Adrenal gland (tissue), 12 donors: ENCODE results near the gene MACROD2. TPM values are rescaled to one million over a fixed set of nuclear protein-coding genes. Genes with fewer than 3 reads are reported as not detected.

Experiments used
- DNase-seq, 7 donors: peaks; one replicate each; pipeline ENCODE4 v3.0.0-alpha.2; 2019 to 2020
- H3K27ac ChIP-seq, 5 donors: fragments of 200-600 bp; sonication (generic) in 4 of 5; 1 replicate in 3 of 5; 2 replicates in 2 of 5; pipeline versions ENCODE4 v1.5.1 to v1.8.0; 2016 to 2020; ENCODE audit warnings: mild to moderate bottlenecking in 1 of 5
- H3K27me3 ChIP-seq: fragments of 200-600 bp; 2 replicates; pipeline ENCODE4 v1.8.0; 2021
- H3K36me3 ChIP-seq, 2 donors: fragments of 200-600 bp; replicated peaks in 1 of 2; 1 replicate in 1 of 2; 2 replicates in 1 of 2; pipeline versions ENCODE4 v1.5.1 to v1.8.0; 2018 to 2022
- H3K4me1 ChIP-seq, 2 donors: fragments of 200-600 bp; replicated peaks in 1 of 2; 1 replicate in 1 of 2; 2 replicates in 1 of 2; pipeline versions ENCODE4 v1.5.1 to v1.8.0; 2018 to 2021
- H3K4me3 ChIP-seq, 4 donors: fragments of 200-600 bp; sonication (generic) in 3 of 4; one replicate each; pipeline ENCODE4 v1.5.1; 2016 to 2018
- H3K9me3 ChIP-seq, 3 donors: fragments of 200-600 bp; sonication (generic) in 1 of 3; replicated peaks in 1 of 3; 1 replicate in 2 of 3; 2 replicates in 1 of 3; pipeline versions ENCODE4 v1.5.1 to v1.8.0; 2016 to 2021
- POLR2A ChIP-seq, 2 donors: fragments of 450-650 bp; IDR thresholded peaks; one replicate each; pipeline ENCODE4 v1.6.1; 2017; ENCODE audit warnings: antibody characterized with exemption in 2 of 2, mild to moderate bottlenecking in 2 of 2, moderate library complexity in 1 of 2
- WGBS, 4 donors: extraction: QIAGEN DNeasy Blood & Tissue Kit in 2 of 4; methylation state at CpG; one replicate each; pipeline versions ENCODE4 v1.1.5 to v1.1.7; 2013 to 2017; 5-methylcytosine and 5-hydroxymethylcytosine counted together
- intact Hi-C, 2 donors: fragments of 100-400 bp; cut with DNase I; formaldehyde crosslinking; loops; one replicate each; pipeline versions ENCODE4 v1.14.1 to v1.15.0; 2022 to 2023
- polyA plus RNA-seq, 3 donors: library from polyadenylated mRNA; stranded (reverse); fragments of 200-250 nt in 2 of 3; fragments of 350-450 nt in 1 of 3; fragmentation: Illumina TruSeq in 1 of 3; extraction: RNeasy Lipid Tissue Mini Kit (QIAGEN cat#74804) in 1 of 3; gene quantifications; one replicate each; pipeline ENCODE4 v1.2.3, GENCODE V29; 2013 to 2014
- total RNA-seq, 9 donors: library from RNA; depleted of rRNA in 4 of 9; stranded (reverse); fragments of >200 nt in 4 of 9; fragments of 120-200 nt in 1 of 9; fragmentation: NEBNext Ultra II Directional in 1 of 9; extraction: Animal tissue kit (Norgen Biotek cat#: 25700) in 1 of 9; gene quantifications; one replicate each; pipeline versions ENCODE4 v1.1.0 to v1.2.4, GENCODE V29; 2013 to 2023
- TF ChIP-seq, protein P1 (sequence below), 6 experiments: fragments of 450-650 bp in 4 of 6; fragments of 200-600 bp in 2 of 6; sonication (generic) in 1 of 6; IDR thresholded peaks; 1 replicate in 5 of 6; 2 replicates in 1 of 6; pipeline versions ENCODE4 v1.5.1 to v1.8.0; 2016 to 2021; ENCODE audit warnings: antibody characterized with exemption in 6 of 6, mild to moderate bottlenecking in 2 of 6, moderate library complexity in 1 of 6
- donor health status: healthy with polysubstance abuse.
- donor health status: Bipolar disorder and iron deficiency.
- donor health status: DM: yes; HTN: yes; CAD: no.
- donor health status: DM: no; HTN: no; CAD: no.
- donor health status: DM: no; HTN: no; CAD: no.
- donor health status: DM: yes; HTN: yes; CAD: no.

Gene MACROD2
- total and polyA plus RNA-seq, 12 donors = 1.1 to 21.2 (median 6.4) TPM

DNA sequence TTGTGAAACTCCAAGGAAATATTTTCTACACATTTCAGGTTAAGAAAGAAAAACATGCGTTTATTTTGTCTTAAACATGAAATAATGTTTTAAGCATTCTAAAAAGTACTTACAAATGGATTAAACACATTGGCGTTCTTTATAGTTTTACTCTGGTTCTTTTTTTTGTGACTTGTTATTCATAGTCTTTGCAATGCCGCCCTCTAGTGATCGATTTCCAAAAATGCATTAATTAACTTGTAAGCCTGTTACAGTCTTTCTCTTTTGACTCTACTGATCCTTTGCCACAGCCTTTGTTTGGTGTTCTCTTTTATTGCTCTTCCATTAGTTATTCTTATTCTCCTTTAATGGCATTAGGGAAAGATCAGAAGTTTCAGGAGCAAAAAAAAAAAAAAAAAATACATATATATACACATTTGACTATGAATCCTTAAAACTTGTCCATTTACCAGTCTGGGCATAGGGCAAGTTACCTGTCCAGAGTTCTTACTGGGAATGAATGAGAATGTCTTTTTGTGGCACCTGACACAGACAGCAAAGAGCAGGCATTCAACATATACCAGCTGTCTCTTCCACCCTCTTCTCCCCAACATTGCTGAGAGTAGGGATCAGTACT is 59.9 kb downstream of the MACROD2 start:
- intact Hi-C loops = loop anchor here (10.0 kb wide), 2 partner anchors 150 to 230 kb away; no protein-coding TSS in a partner anchor
- H3K27ac ChIP-seq = no peak overlapping the region
- no peaks in the 10 kb centered on the region for H3K4me1 ChIP-seq
- no peaks in the 10 kb centered on the region for H3K27me3 ChIP-seq
- no peak for TF ChIP-seq POLR2A (IDR thresholded peaks at IDR 0.05)
- TF ChIP-seq, protein P1, sequence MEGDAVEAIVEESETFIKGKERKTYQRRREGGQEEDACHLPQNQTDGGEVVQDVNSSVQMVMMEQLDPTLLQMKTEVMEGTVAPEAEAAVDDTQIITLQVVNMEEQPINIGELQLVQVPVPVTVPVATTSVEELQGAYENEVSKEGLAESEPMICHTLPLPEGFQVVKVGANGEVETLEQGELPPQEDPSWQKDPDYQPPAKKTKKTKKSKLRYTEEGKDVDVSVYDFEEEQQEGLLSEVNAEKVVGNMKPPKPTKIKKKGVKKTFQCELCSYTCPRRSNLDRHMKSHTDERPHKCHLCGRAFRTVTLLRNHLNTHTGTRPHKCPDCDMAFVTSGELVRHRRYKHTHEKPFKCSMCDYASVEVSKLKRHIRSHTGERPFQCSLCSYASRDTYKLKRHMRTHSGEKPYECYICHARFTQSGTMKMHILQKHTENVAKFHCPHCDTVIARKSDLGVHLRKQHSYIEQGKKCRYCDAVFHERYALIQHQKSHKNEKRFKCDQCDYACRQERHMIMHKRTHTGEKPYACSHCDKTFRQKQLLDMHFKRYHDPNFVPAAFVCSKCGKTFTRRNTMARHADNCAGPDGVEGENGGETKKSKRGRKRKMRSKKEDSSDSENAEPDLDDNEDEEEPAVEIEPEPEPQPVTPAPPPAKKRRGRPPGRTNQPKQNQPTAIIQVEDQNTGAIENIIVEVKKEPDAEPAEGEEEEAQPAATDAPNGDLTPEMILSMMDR (IDR thresholded peaks at IDR 0.05) = peak; percentile 43 to 81 (median 64)
- no peaks in the 10 kb centered on the region for H3K9me3 ChIP-seq
- DNase-seq = peak in 5 of 7 donors; percentile 20 to 48 (median 40)
- H3K4me3 ChIP-seq = no peak overlapping the region
- H3K36me3 ChIP-seq = no peaks in the 10 kb centered on the region
- WGBS, 4 donors = 0 to 1% (median 1%) methylated on average over 4 of the region's 4 CpGs

DNA sequence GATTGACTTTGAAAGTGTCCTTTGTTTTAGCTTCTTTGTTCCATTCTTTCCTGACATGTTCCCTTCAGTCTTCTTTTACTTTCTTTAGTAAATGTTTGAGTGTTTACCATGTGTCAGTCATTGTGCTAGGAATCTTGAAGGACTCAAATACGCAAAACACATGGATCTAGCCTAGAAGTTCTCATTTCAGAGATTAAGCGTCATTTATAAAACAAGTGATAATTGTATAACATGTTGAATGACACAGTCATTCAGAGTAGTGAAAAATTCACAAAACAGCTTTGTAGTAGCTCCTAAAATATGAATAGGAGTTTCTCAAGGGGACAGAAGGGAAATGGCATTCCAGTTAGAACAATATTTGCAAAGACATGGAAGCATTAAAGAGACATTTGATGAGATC is 66.9 kb downstream of the MACROD2 start:
- H3K4me3 ChIP-seq = no peak overlapping the region
- no peaks in the 10 kb centered on the region for H3K4me1 ChIP-seq
- no peaks in the 10 kb centered on the region for H3K36me3 ChIP-seq
- intact Hi-C loops = no loop called here
- 81 to 96% (median 94%) methylated on average over 2 of the region's 2 CpGs for WGBS, 4 donors
- no peaks in the 10 kb centered on the region for H3K9me3 ChIP-seq
- no peak overlapping the region for H3K27ac ChIP-seq
- no peaks in the 10 kb centered on the region for H3K27me3 ChIP-seq
- TF ChIP-seq, protein P1 (IDR thresholded peaks at IDR 0.05) = no peak
- TF ChIP-seq POLR2A (IDR thresholded peaks at IDR 0.05) = no peak
- no peak for DNase-seq

DNA sequence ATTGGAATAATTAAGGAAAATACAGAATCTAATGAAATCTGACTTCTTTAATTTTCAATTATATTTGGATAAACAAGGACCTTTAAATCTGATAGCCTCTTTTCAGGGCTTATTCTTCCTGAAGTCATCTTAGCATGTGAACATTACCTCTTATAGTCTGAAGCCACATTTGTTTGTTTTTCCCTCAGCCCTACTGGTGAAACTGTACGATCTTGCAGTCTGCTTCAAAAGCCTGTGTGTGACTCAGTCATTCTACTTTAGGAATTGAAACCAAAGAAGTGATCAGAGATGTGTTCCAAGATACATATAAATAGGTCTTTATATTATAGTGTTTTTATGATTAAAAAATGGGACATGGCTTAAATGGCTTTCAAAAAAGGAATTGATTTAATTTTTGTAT is 67.5 kb downstream of the MACROD2 start:
- 67 to 77% (median 69%) methylated on average over 1 of the region's 1 CpG for WGBS, 4 donors
- Histone ChIP-seq H3K4me3 (no peak overlapping the region), H3K9me3 (no peaks in the 10 kb centered on the region), H3K36me3 (no peaks in the 10 kb centered on the region), H3K27ac (no peak overlapping the region), H3K27me3 (no peaks in the 10 kb centered on the region), H3K4me1 (no peaks in the 10 kb centered on the region)
- DNase-seq = no peak
- intact Hi-C loops = no loop called here
- TF ChIP-seq POLR2A (IDR thresholded peaks at IDR 0.05) = no peak
- TF ChIP-seq, protein P1 (IDR thresholded peaks at IDR 0.05) = no peak

DNA sequence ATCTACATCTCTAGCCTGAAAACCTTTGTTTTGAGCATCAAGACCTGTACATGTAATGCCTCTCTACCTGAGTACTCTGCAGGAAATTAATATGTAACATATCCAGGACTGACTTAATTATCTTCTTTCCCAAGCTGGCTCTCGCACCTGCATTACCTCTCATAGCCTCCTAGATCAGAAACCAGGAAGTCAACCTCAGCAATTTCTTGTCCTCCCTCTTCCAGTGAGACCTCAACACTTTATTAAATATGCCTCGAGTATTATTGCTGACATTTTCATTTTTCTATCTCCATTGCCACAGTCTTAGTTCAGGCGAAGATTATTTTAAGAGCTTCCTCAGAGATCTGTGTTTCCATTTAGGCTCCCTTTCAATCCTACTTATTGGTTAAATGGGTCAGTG is 69.0 kb downstream of the MACROD2 start:
- H3K4me3 ChIP-seq = no peak overlapping the region
- no peaks in the 10 kb centered on the region for H3K4me1 ChIP-seq
- no peak overlapping the region for H3K27ac ChIP-seq
- TF ChIP-seq POLR2A (IDR thresholded peaks at IDR 0.05) = no peak
- TF ChIP-seq, protein P1 (IDR thresholded peaks at IDR 0.05) = no peak
- no peaks in the 10 kb centered on the region for H3K36me3 ChIP-seq
- WGBS, 4 donors = 85 to 89% (median 88%) methylated on average over 3 of the region's 3 CpGs
- no peak for DNase-seq
- H3K9me3 ChIP-seq = no peaks in the 10 kb centered on the region
- intact Hi-C loops = no loop called here
- H3K27me3 ChIP-seq = no peaks in the 10 kb centered on the region
